Measurements from ENCODE around the gene MGAT4A. TPM values are rescaled to one million over a fixed set of nuclear protein-coding genes. Genes with fewer than 3 reads are reported as not detected.

The MGAT4A gene
- total and polyA plus RNA-seq, 2 of the 13 experiments (the other 11 are each of a cell fraction or from before 2014, with no cell fraction given), result 47.2 to 90.9 TPM

DNA sequence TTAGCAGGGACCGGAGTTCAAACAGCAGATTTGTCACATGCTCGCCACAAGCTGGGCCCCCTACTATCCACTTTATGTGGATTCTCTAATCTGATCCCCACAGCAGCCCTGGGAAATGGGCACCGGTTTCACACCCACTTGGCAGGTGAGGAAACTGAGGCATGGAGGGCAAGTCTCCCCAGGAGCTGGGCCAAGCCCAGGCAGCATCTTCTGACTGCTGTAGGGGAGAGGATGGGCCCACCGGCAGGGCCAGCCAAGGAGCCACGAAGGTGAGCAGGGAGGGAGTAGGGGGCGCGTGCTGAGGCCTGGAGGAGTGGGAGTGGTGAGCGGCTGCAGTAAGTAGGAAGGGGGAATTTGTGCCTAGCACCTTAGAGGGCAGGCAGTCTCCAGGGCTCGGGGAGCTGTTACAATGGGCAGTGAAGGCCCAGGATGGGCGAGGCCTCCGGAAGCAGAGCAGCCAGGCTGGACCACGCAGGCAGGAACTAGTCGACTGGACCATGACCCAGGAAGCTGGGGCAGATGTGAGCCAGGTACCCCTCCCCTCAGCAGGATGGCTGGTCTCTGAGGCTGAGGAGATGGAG lies 159.7 kb downstream of the MGAT4A start (continued):
- TF ChIP-seq GRHL1 (CRISPR knock-in tag; conservative IDR thresholded peaks at IDR 0.05) (no peak), JDP2 (CRISPR knock-in tag; IDR thresholded peaks at IDR 0.05; ENCODE audit: borderline replicate concordance) (no peak), PHB2 (IDR thresholded peaks at IDR 0.05; ENCODE audit: partially characterized antibody) (no peak), ZNF382 (CRISPR knock-in tag; IDR thresholded peaks at IDR 0.05; ENCODE audit: borderline replicate concordance) (no peak), CAMTA2 (CRISPR knock-in tag; IDR thresholded peaks at IDR 0.05; ENCODE audit: borderline replicate concordance) (no peak), SMYD3 (CRISPR knock-in tag; IDR thresholded peaks at IDR 0.05) (no peak), PRPF4 (IDR thresholded peaks at IDR 0.05; ENCODE audit: low read depth, low read length, poor library complexity, severe bottlenecking) (no peak), ZNF777 (CRISPR knock-in tag; IDR thresholded peaks at IDR 0.05) (no peak), CBX1 (IDR thresholded peaks at IDR 0.05; ENCODE audit: low read depth) (no peak), NFYC (CRISPR knock-in tag; IDR thresholded peaks at IDR 0.05) (no peak)

DNA sequence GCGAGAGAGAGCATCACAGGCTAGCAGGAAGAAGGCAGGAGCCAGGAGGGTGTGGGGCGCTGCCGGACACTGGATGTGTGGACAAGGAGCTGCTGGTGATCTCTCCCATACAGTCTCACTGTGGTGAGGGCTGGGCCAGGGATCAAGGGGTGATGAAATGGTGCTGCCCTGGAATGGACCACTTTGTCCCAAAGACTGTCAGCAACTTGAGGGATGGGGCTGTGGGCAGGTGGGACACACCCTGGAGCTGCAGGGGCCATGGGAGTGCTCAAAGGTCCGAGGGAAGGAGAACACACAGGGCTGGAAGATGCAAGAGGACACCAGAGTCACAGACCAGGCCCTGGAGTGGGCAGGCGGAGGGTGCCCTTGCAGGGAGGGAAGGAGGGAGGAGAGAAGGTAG lies 160.6 kb downstream of the MGAT4A start:
- in situ Hi-C loops (cut with HindIII; ENCODE audit: extremely low pct_ligation_motif_present, low pct_unique_long_range_greater_than_20kb) (no loop called here), intact Hi-C loops (cut with micrococcal nuclease; ENCODE audit: unreplicated experiment) (no loop called here)
- no TSS peak for BruUV-seq (replicated peaks)
- no peak overlapping the region for H2AFZ ChIP-seq (ENCODE audit: low read length)
- CTCF ChIA-PET (ENCODE audit: low intra/inter-chr PET ratio, low total read pairs), result interaction anchor here (3.0 kb wide), 1 partner anchor 31 kb away, joined by 32 read pairs; no protein-coding TSS in a partner anchor
- H3K9ac ChIP-seq (ENCODE audit: insufficient read depth, low read depth, low read length), result no peak overlapping the region
- H3K4me3 ChIP-seq (replicated peaks in 1 of 3; ENCODE audit: insufficient read depth in 1 of 3, low read depth in 2 of 3, low read length in 3 of 3), result no peak overlapping the region
- DNase-seq (ENCODE audit: low spot score), result no peak
- H3K4me1 ChIP-seq (ENCODE audit: insufficient read depth, low read length), result no peaks in the 10 kb centered on the region
- POLR2A ChIA-PET, result no interaction called here
- H3K9me3 ChIP-seq (ENCODE audit: low read length), result no peaks in the 10 kb centered on the region
- ATAC-seq, result no peak
- no peak overlapping the region for H3K4me2 ChIP-seq (ENCODE audit: low read depth, low read length)
- H3K79me2 ChIP-seq (ENCODE audit: insufficient read depth, low read length), result no peaks in the 10 kb centered on the region
- no peaks in the 10 kb centered on the region for H3K27me3 ChIP-seq (ENCODE audit: control insufficient read depth in 1 of 2, insufficient read depth in 2 of 2, low read length in 2 of 2)
- peaks cover 6 to 33% of the 10 kb centered on the region in 2 experiments; a peak in 4 of 5 replicates for H3K36me3 ChIP-seq (replicated peaks in 1 of 2; ENCODE audit: control insufficient read depth in 1 of 2, insufficient read depth in 2 of 2, low read length in 2 of 2)
- no peak for FAIRE-seq
- WGBS (ENCODE audit: low lambda C conversion rate), result 93% methylated on average over 5 of the region's 5 CpGs
- no peaks in the 10 kb centered on the region for H4K20me1 ChIP-seq (ENCODE audit: insufficient read depth, low read length)
- no peak overlapping the region for H3K27ac ChIP-seq (ENCODE audit: extremely low read length, insufficient read depth, low read length)
- TF ChIP-seq RFXAP (CRISPR knock-in tag; IDR thresholded peaks at IDR 0.05; ENCODE audit: borderline replicate concordance), result no peak
- no peak for TF ChIP-seq TSC22D2 (CRISPR knock-in tag; IDR thresholded peaks at IDR 0.05; ENCODE audit: borderline replicate concordance)
- no peak for TF ChIP-seq ETV6 (CRISPR knock-in tag; conservative IDR thresholded peaks at IDR 0.05)
- no peak for TF ChIP-seq CTCF (CRISPR knock-in tag; IDR thresholded peaks at IDR 0.05)
- TF ChIP-seq, protein P1, sequence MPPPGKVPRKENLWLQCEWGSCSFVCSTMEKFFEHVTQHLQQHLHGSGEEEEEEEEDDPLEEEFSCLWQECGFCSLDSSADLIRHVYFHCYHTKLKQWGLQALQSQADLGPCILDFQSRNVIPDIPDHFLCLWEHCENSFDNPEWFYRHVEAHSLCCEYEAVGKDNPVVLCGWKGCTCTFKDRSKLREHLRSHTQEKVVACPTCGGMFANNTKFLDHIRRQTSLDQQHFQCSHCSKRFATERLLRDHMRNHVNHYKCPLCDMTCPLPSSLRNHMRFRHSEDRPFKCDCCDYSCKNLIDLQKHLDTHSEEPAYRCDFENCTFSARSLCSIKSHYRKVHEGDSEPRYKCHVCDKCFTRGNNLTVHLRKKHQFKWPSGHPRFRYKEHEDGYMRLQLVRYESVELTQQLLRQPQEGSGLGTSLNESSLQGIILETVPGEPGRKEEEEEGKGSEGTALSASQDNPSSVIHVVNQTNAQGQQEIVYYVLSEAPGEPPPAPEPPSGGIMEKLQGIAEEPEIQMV (CRISPR knock-in tag; IDR thresholded peaks at IDR 0.05; ENCODE audit: low read depth), result no peak
- TF ChIP-seq ZNF713 (CRISPR knock-in tag; IDR thresholded peaks at IDR 0.05), result no peak
